ENCODE data around the gene SDF4. TPM values are rescaled to one million over a fixed set of nuclear protein-coding genes. Genes with fewer than 3 reads are reported as not detected.

SDF4 gene
- total RNA-seq, 2 experiments from 2014 or later: 81.5 to 87.5 TPM

DNA sequence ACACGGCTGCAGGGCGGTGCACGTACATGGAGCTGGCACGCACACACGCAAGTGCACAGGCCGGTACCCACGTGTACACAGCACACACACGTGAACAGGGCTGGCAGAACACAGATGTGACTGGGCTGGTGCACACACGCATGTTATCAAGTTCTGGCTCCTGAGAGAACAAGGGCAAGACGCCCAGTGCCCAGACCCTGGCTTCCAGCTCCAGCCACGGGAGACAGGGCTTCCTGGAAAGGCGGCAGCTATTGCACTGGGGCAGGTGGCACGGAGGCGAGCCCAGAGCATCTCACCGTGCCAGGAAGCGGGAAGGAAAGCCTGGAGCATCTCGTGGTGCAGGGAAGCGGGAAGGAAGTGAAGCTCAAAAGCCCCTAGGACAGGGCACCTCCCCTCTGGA, 5.9 kb downstream of the SDF4 start:
- no peak for DNase-seq
- H3K4me1 Mint-ChIP-seq (ENCODE audit: low read depth): peaks cover 23% of the 10 kb centered on the region
- CTCF ChIA-PET: interaction anchor here (0.9 kb wide), 1 partner anchor 105 kb away, joined by 3 read pairs; no protein-coding TSS in a partner anchor
- TF ChIP-seq CTCF (IDR thresholded peaks at IDR 0.05): no peak
- no peaks in the 10 kb centered on the region for H3K9me3 Mint-ChIP-seq
- no peak overlapping the region for H3K27ac Mint-ChIP-seq
- intact Hi-C loops (cut with micrococcal nuclease): no loop called here
- POLR2A ChIA-PET: interaction anchor here (1.7 to 7.9 kb wide), 2 partner anchors 10 to 103 kb away, joined by 3 to 64 read pairs; partner anchors contain the start of gene TNFRSF4
- H3K4me3 Mint-ChIP-seq: no peak overlapping the region
- ATAC-seq: no peak
- H3K36me3 Mint-ChIP-seq (ENCODE audit: low read depth): peaks cover 43% of the 10 kb centered on the region
- H3K27me3 Mint-ChIP-seq: no peaks in the 10 kb centered on the region

- H3K27ac Mint-ChIP-seq: no peak overlapping the region
- H3K9me3 Mint-ChIP-seq: no peaks in the 10 kb centered on the region
- H3K4me1 Mint-ChIP-seq (ENCODE audit: low read depth): peaks cover 18% of the 10 kb centered on the region
- POLR2A ChIA-PET: interaction anchor here (1.7 to 7.9 kb wide), 2 partner anchors 10 to 103 kb away, joined by 3 to 64 read pairs; partner anchors contain the start of gene TNFRSF4
- CTCF ChIA-PET: no interaction called here
- no peaks in the 10 kb centered on the region for H3K27me3 Mint-ChIP-seq
- ATAC-seq (no peak), DNase-seq (no peak)
- no peak overlapping the region for H3K4me3 Mint-ChIP-seq
- H3K36me3 Mint-ChIP-seq (ENCODE audit: low read depth): peaks cover 43% of the 10 kb centered on the region
- intact Hi-C loops (cut with micrococcal nuclease): no loop called here
- TF ChIP-seq CTCF (IDR thresholded peaks at IDR 0.05): no peak
These were observed 6.5 kb downstream of the SDF4 start for GRCh38 chr1:1225238-1225845.

DNA sequence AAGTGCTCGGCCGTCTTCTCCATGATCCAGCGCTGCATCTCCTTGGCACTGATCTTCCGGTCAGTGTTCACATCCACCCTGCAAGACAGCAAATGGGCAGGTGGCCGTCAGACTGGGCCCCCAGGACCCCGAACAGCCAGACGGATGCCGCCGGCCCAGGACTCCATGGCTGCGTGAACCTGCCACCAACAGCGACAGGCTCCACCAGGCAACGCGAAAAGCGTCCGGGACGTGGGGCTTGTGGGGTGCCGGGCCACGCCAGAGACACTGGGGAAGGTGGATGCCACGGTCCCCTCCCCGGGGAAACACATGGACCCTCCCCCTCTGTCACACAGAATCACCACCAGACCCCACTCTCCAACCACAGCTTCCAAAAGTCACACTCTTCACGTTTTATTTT, 7.9 kb downstream of the SDF4 start:
- DNase-seq (no peak), ATAC-seq (no peak)
- no peak for TF ChIP-seq CTCF (IDR thresholded peaks at IDR 0.05)
- CTCF ChIA-PET: no interaction called here
- H3K36me3 Mint-ChIP-seq (ENCODE audit: low read depth): peaks cover 33% of the 10 kb centered on the region
- H3K4me3 Mint-ChIP-seq: no peak overlapping the region
- H3K9me3 Mint-ChIP-seq: no peaks in the 10 kb centered on the region
- intact Hi-C loops (cut with micrococcal nuclease): no loop called here
- H3K27me3 Mint-ChIP-seq: no peaks in the 10 kb centered on the region
- peaks cover 15% of the 10 kb centered on the region for H3K4me1 Mint-ChIP-seq (ENCODE audit: low read depth)
- POLR2A ChIA-PET: interaction anchor here (0.9 kb wide), 1 partner anchor 13 kb away, joined by 3 read pairs; no protein-coding TSS in a partner anchor
- H3K27ac Mint-ChIP-seq: no peak overlapping the region

GRCh38 chr1:1223321-1223720, 8.5 kb downstream of the SDF4 start:
- CTCF ChIA-PET: no interaction called here
- DNase-seq: no peak
- TF ChIP-seq CTCF (IDR thresholded peaks at IDR 0.05): no peak
- Mint-ChIP-seq H3K36me3 (ENCODE audit: low read depth) (peaks cover 29% of the 10 kb centered on the region), H3K27me3 (no peaks in the 10 kb centered on the region), H3K4me3 (no peak overlapping the region), H3K9me3 (no peaks in the 10 kb centered on the region), H3K4me1 (ENCODE audit: low read depth) (peaks cover 14% of the 10 kb centered on the region), H3K27ac (no peak overlapping the region)
- POLR2A ChIA-PET: no interaction called here
- no peak for ATAC-seq
- intact Hi-C loops (cut with micrococcal nuclease): no loop called here

DNA sequence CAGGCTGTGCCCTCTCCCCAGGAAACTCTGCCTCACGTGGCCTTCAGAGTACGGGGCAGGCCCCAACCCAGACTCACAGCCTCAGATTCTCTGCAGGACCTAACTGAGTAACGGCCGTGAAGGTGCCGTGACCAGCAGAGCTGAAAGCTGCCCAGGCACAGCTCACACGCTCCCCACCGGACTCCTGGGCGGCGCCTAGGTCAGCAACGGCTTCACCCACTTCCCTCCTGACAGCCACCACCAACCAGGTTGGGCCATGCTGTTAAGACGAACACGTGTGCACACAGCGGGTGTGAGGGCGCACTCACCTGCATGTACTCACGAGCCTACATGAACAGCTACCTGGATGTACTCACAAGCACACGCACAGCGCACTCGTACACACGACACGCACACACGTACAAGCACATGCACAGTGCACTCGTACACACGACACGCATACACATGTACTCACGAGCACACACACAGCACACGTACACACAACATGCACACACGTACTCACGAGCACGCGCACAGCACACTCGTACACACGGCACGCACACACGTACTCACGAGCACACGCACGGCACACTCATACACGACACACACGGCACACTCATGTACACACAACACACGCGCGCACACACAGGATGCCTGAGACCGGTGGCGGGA, 9.1 kb downstream of the SDF4 start:
- no peaks in the 10 kb centered on the region for H3K9me3 Mint-ChIP-seq
- no peak overlapping the region for H3K27ac Mint-ChIP-seq
- no peaks in the 10 kb centered on the region for H3K27me3 Mint-ChIP-seq
- no peak for TF ChIP-seq CTCF (IDR thresholded peaks at IDR 0.05)
- intact Hi-C loops (cut with micrococcal nuclease): no loop called here
- POLR2A ChIA-PET: no interaction called here
- H3K4me1 Mint-ChIP-seq (ENCODE audit: low read depth): peaks cover 20% of the 10 kb centered on the region
- CTCF ChIA-PET: no interaction called here
- no peak overlapping the region for H3K4me3 Mint-ChIP-seq
- H3K36me3 Mint-ChIP-seq (ENCODE audit: low read depth): peaks cover 34% of the 10 kb centered on the region
- ATAC-seq: no peak
- no peak for DNase-seq

All from activated CD8-positive, alpha-beta T cell treated with anti-CD3 and anti-CD28 coated beads for 36 hours (primary cell).